ENCODE data around the gene GREB1L. TPM values are rescaled to one million over a fixed set of nuclear protein-coding genes. Genes with fewer than 3 reads are reported as not detected.

GREB1L gene
- total RNA-seq: 0.98 TPM

DNA sequence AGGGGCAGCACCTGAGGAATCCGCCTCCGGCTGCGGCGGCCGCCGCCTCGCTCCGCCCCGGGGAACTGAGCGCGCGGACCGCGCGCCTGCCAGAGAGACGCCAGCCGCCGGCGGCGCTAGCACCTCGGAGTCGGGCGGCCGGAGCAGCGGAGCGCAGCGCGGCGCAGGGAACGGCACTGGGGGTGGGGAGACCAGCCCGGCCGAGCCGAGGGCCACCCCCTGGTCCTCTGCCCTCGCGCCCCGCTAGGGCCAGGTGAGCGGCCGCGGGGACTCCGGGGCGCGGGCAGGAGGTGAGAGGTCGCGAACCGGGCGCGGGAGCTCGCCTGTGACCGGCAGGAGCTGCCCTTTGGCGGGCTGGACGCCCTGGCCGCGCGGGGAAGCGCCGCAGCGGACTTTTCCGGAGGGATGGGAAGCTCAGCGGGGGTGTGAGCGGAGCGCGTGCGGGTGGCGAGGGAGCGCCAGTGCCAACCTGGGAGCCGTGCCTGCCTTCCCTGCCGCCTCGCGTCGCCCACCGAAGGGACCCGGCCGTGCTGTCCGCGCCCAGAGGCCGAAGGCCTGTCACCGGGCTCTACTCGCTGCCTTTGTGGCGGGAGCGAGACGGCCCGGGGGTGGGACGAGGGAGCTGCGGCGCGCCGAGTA is at the start of gene GREB1L:
Gene GREB1L, plus strand, starts transcription at position 92 of the 639 bp plus-strand sequence. CDS start 141,287 bp downstream, outside the sequence.
- no peak for TF ChIP-seq POLR2AphosphoS5 (IDR thresholded peaks at IDR 0.05; ENCODE audit: insufficient read depth in 1 of 2, low read depth in 1 of 2)
- TF ChIP-seq POLR2A (IDR thresholded peaks at IDR 0.05): no peak
- TF ChIP-seq, protein P1, sequence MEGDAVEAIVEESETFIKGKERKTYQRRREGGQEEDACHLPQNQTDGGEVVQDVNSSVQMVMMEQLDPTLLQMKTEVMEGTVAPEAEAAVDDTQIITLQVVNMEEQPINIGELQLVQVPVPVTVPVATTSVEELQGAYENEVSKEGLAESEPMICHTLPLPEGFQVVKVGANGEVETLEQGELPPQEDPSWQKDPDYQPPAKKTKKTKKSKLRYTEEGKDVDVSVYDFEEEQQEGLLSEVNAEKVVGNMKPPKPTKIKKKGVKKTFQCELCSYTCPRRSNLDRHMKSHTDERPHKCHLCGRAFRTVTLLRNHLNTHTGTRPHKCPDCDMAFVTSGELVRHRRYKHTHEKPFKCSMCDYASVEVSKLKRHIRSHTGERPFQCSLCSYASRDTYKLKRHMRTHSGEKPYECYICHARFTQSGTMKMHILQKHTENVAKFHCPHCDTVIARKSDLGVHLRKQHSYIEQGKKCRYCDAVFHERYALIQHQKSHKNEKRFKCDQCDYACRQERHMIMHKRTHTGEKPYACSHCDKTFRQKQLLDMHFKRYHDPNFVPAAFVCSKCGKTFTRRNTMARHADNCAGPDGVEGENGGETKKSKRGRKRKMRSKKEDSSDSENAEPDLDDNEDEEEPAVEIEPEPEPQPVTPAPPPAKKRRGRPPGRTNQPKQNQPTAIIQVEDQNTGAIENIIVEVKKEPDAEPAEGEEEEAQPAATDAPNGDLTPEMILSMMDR (IDR thresholded peaks at IDR 0.05): no peak
- no peak for DNase-seq (ENCODE audit: extremely low spot score in 2 of 2)
- H3K27ac ChIP-seq: peak within 1 kb of the TSS; percentile 82
- H3K27me3 ChIP-seq: no peaks in the 10 kb centered on the region
- H3K36me3 ChIP-seq: no peaks in the 10 kb centered on the region
- H3K4me1 ChIP-seq: peaks cover 16% of the 10 kb centered on the region
- intact Hi-C loops (cut with DNase I): no loop called here
- H3K9me3 ChIP-seq: no peaks in the 10 kb centered on the region
- H3K4me3 ChIP-seq: peak within 1 kb of the TSS; percentile 51 to 57

DNA sequence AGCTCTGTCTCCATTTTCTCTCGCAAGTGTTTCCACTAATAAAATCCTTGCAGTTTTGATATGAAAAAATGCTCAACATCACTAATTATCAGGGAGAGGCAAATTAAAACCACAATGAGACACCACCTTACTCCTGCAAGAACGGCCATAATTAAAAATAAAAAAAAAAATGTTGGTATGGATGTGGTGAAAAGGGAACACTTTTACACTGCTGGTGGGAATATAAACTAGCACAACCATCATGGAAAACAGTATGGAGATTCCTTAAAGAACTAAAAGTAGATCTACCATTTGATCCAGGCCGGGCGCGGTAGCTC is 49.8 kb upstream of the GREB1L start:
- H3K4me3 ChIP-seq: no peak overlapping the region

DNA sequence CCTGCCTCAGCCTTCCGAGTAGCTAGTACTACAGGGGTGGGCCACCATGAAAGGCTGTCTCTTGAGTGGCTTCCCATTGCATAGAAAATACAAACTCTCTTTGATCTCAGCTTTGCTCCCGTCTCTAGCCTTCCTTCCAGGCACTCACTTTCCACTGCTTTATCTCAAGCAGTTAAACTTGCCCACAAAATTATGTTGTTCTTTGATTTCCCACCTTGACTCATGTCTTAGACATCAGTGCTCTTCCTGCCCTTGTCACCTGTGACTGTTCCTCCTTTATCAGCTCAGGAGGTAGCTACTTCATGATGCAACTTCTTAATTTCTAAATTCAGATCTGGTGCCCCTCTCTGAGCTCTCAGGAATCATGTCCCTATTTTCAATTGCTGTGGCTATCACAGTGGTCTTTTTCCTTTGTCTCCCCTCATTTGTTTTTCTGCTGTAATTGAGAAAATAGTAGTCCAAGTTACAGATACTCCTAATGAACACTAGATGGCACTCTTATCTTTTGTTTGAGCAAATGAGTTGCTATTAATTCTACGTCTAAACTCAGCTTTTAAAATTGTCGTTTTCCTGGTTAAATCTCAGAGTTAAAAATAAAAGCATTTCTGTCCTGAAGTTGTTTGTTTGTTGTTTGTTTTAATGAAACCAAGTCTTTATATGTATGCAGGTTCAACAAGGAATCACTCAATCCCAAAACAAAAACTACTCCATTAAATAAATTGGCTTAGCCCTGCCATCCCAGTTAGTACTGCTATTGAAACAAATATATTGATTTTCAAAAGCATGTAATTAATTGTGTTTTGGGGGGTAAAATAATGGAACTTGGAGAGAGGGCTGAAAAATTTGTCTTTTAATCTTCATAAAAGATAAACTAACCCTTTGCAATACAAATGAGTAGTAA is 46.9 kb upstream of the GREB1L start:
- Histone ChIP-seq H3K27ac (no peak overlapping the region), H3K4me1 (no peaks in the 10 kb centered on the region), H3K27me3 (no peaks in the 10 kb centered on the region), H3K36me3 (no peaks in the 10 kb centered on the region), H3K9me3 (no peaks in the 10 kb centered on the region), H3K4me3 (no peak overlapping the region)
- TF ChIP-seq, protein P1 (IDR thresholded peaks at IDR 0.05): peak; percentile 52 to 66 (median 55)
- no peak for TF ChIP-seq POLR2AphosphoS5 (IDR thresholded peaks at IDR 0.05; ENCODE audit: insufficient read depth in 1 of 2, low read depth in 1 of 2)
- no peak for DNase-seq (ENCODE audit: extremely low spot score in 2 of 2)
- intact Hi-C loops (cut with DNase I): loop anchor here (10.0 kb wide), 1 partner anchor 250 kb away; no protein-coding TSS in a partner anchor

More for the DNA sequence above, 49.8 kb upstream of the GREB1L start:
- TF ChIP-seq, protein P1 (IDR thresholded peaks at IDR 0.05): no peak
- TF ChIP-seq POLR2A (IDR thresholded peaks at IDR 0.05): no peak
- no peak for TF ChIP-seq POLR2AphosphoS5 (IDR thresholded peaks at IDR 0.05; ENCODE audit: insufficient read depth in 1 of 2, low read depth in 1 of 2)
- H3K36me3 ChIP-seq: no peaks in the 10 kb centered on the region
- no peaks in the 10 kb centered on the region for H3K9me3 ChIP-seq
- H3K4me1 ChIP-seq: no peaks in the 10 kb centered on the region
- no peaks in the 10 kb centered on the region for H3K27me3 ChIP-seq
- no peak overlapping the region for H3K27ac ChIP-seq
- no peak for DNase-seq (ENCODE audit: extremely low spot score in 2 of 2)
- intact Hi-C loops (cut with DNase I): loop anchor here (10.0 kb wide), 1 partner anchor 253 kb away; no protein-coding TSS in a partner anchor

DNA sequence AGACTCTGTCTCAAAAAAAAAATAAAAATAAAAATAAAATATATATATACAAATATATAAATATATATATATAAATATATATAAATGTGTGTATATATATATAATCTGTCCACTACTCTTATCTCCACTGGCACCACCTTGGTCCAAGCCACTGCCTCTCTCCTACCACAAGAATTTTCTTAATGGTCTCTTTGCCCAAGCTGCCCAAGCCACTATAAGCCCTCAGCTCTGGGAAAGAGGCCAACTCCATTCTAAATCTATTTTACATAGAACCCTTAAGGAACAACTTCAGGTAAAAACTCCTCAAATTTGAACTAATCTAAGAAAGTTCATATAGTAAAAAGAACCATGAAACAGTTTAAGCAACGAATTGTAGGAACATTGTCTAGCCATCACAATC is 45.6 kb upstream of the GREB1L start:
- no peak overlapping the region for H3K27ac ChIP-seq
- H3K9me3 ChIP-seq: no peaks in the 10 kb centered on the region
- TF ChIP-seq, protein P1 (IDR thresholded peaks at IDR 0.05): no peak
- TF ChIP-seq POLR2AphosphoS5 (IDR thresholded peaks at IDR 0.05; ENCODE audit: insufficient read depth in 1 of 2, low read depth in 1 of 2) (no peak), POLR2A (IDR thresholded peaks at IDR 0.05) (no peak)
- H3K4me3 ChIP-seq: no peak overlapping the region
- H3K36me3 ChIP-seq: no peaks in the 10 kb centered on the region
- intact Hi-C loops (cut with DNase I): loop anchor here (10.0 kb wide), 1 partner anchor 248 kb away; no protein-coding TSS in a partner anchor
- H3K27me3 ChIP-seq: no peaks in the 10 kb centered on the region
- no peaks in the 10 kb centered on the region for H3K4me1 ChIP-seq
- no peak for DNase-seq (ENCODE audit: extremely low spot score in 2 of 2)

Measured in vagina (tissue), 2 donors.